LNCAP (cell line): ENCODE results near the gene ITSN1.

Source experiments
- CTCF ChIP-seq: fragments of 450-650 bp; IDR thresholded peaks from 2 replicates; pipeline ENCODE4 v1.5.1; 2017; ENCODE audit warnings: mild to moderate bottlenecking

ITSN1 gene

GRCh38 chr21:33849834-33850233 is 207.5 kb downstream of the ITSN1 start:
- no peak for TF ChIP-seq CTCF

GRCh38 chr21:33850401-33850800 is 208.1 kb downstream of the ITSN1 start:
- no peak for TF ChIP-seq CTCF

- TF ChIP-seq CTCF = no peak
Measured at GRCh38 chr21:33850985-33851384, 208.7 kb downstream of the ITSN1 start.

GRCh38 chr21:33852485-33852884 is 210.2 kb downstream of the ITSN1 start:
- no peak for TF ChIP-seq CTCF

GRCh38 chr21:33854604-33855003 is 212.3 kb downstream of the ITSN1 start:
- TF ChIP-seq CTCF = no peak

- no peak for TF ChIP-seq CTCF
Measured at GRCh38 chr21:33855190-33855589, 212.9 kb downstream of the ITSN1 start.

GRCh38 chr21:33856893-33857527 is 214.7 kb downstream of the ITSN1 start:
- no peak for TF ChIP-seq CTCF
